ENCODE data around the gene CCDC92. TPM values are rescaled to one million over a fixed set of nuclear protein-coding genes. Genes with fewer than 3 reads are reported as not detected.
"Not testable (repeated sequence)": the region's sequence is repeated elsewhere in the genome, so short reads cannot be mapped to it uniquely, and the experiment has no call there.

Gene CCDC92
- total RNA-seq, 2 experiments from 2014 or later, result 11.5 to 12.7 TPM

DNA sequence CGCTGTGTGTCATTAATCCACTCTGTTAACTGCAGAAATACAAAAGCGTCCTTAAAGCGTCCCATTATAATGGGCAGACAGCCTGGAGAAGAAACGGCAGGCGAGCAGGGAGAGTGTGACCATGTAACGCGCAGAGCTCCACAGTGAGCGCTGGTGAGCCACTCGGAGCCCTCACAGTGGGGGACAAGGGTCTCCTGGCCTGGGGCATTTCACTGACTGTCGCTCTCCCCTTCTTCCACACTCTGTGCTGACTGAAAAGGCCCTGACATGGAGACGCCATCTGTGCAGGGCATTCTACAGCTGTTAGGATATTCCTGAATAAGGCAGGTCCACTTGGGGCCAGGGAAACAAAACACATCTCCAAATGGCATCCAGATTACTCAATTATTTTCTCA, 24.2 kb downstream of the CCDC92 start:
- Mint-ChIP-seq H3K27ac (no peak overlapping the region), H3K27me3 (no peaks in the 10 kb centered on the region), H3K4me1 (ENCODE audit: low read depth) (peaks cover 4% of the 10 kb centered on the region), H3K9me3 (no peaks in the 10 kb centered on the region), H3K4me3 (no peak overlapping the region), H3K36me3 (ENCODE audit: low read depth) (peaks cover 20% of the 10 kb centered on the region)
- POLR2A ChIA-PET, result no interaction called here
- no peak for DNase-seq
- TF ChIP-seq, protein P1, sequence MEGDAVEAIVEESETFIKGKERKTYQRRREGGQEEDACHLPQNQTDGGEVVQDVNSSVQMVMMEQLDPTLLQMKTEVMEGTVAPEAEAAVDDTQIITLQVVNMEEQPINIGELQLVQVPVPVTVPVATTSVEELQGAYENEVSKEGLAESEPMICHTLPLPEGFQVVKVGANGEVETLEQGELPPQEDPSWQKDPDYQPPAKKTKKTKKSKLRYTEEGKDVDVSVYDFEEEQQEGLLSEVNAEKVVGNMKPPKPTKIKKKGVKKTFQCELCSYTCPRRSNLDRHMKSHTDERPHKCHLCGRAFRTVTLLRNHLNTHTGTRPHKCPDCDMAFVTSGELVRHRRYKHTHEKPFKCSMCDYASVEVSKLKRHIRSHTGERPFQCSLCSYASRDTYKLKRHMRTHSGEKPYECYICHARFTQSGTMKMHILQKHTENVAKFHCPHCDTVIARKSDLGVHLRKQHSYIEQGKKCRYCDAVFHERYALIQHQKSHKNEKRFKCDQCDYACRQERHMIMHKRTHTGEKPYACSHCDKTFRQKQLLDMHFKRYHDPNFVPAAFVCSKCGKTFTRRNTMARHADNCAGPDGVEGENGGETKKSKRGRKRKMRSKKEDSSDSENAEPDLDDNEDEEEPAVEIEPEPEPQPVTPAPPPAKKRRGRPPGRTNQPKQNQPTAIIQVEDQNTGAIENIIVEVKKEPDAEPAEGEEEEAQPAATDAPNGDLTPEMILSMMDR (IDR thresholded peaks at IDR 0.05), result no peak
- H3K4me3 ChIP-seq (ENCODE audit: low read length), result no peak overlapping the region
- no peaks in the 10 kb centered on the region for H3K27me3 ChIP-seq (ENCODE audit: control insufficient read depth in 1 of 2, insufficient read depth in 2 of 2, low read length in 2 of 2)
- no peaks in the 10 kb centered on the region for H3K4me1 ChIP-seq (ENCODE audit: insufficient read depth, low read length)
- H3K9me3 ChIP-seq (ENCODE audit: control insufficient read depth in 1 of 2, insufficient read depth in 1 of 2, low read length in 2 of 2), result no peaks in the 10 kb centered on the region
- CTCF ChIA-PET, result interaction anchor here (1.2 kb wide), 1 partner anchor 43 kb away, joined by 3 read pairs; no protein-coding TSS in a partner anchor
- intact Hi-C loops (cut with DNase I, micrococcal nuclease), result no loop called here
- no peak overlapping the region for H3K27ac ChIP-seq (ENCODE audit: low read depth in 1 of 2, low read length in 2 of 2)
- H3K36me3 ChIP-seq (ENCODE audit: insufficient read depth, low read length), result peaks cover 28% of the 10 kb centered on the region
- ATAC-seq (ENCODE audit: poor library complexity), result no peak

DNA sequence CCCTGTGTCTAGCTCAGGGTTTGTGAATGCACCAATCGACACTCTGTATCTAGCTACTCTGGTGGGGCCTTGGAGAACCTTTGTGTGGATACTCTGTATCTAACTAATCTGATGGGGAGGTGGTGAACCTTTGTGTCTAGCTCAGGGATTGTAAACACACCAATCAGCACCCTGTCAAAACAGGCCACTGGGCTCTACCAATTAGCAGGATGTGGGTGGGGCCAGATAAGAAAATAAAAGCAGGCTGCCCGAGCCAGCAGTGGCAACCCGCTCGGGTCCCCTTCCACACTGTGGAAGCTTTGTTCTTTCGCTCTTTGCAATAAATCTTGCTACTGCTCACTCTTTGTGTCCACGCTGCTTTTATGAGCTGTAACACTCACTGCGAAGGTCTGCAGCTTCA, 25.1 kb downstream of the CCDC92 start:
- H3K9me3 Mint-ChIP-seq; H3K27me3 ChIP-seq (ENCODE audit: control insufficient read depth in 1 of 2, insufficient read depth in 2 of 2, low read length in 2 of 2); H3K27ac Mint-ChIP-seq; DNase-seq; H3K27me3 Mint-ChIP-seq; H3K4me1 ChIP-seq (ENCODE audit: insufficient read depth, low read length); ATAC-seq (ENCODE audit: poor library complexity); intact Hi-C loops (cut with DNase I, micrococcal nuclease); H3K4me3 ChIP-seq (ENCODE audit: low read length); H3K4me1 Mint-ChIP-seq (ENCODE audit: low read depth); H3K27ac ChIP-seq (ENCODE audit: low read depth in 1 of 2, low read length in 2 of 2); H3K4me3 Mint-ChIP-seq; H3K9me3 ChIP-seq (ENCODE audit: control insufficient read depth in 1 of 2, insufficient read depth in 1 of 2, low read length in 2 of 2): not testable (repeated sequence)
- peaks cover 34% of the 10 kb centered on the region for H3K36me3 ChIP-seq (ENCODE audit: insufficient read depth, low read length)
- POLR2A ChIA-PET, result interaction anchor here (1.5 kb wide), 1 partner anchor 10 kb away, joined by 3 read pairs; no protein-coding TSS in a partner anchor
- peaks cover 24% of the 10 kb centered on the region for H3K36me3 Mint-ChIP-seq (ENCODE audit: low read depth)
- CTCF ChIA-PET, result interaction anchor here (1.1 kb wide), 1 partner anchor 36 kb away, joined by 3 read pairs; no protein-coding TSS in a partner anchor

DNA sequence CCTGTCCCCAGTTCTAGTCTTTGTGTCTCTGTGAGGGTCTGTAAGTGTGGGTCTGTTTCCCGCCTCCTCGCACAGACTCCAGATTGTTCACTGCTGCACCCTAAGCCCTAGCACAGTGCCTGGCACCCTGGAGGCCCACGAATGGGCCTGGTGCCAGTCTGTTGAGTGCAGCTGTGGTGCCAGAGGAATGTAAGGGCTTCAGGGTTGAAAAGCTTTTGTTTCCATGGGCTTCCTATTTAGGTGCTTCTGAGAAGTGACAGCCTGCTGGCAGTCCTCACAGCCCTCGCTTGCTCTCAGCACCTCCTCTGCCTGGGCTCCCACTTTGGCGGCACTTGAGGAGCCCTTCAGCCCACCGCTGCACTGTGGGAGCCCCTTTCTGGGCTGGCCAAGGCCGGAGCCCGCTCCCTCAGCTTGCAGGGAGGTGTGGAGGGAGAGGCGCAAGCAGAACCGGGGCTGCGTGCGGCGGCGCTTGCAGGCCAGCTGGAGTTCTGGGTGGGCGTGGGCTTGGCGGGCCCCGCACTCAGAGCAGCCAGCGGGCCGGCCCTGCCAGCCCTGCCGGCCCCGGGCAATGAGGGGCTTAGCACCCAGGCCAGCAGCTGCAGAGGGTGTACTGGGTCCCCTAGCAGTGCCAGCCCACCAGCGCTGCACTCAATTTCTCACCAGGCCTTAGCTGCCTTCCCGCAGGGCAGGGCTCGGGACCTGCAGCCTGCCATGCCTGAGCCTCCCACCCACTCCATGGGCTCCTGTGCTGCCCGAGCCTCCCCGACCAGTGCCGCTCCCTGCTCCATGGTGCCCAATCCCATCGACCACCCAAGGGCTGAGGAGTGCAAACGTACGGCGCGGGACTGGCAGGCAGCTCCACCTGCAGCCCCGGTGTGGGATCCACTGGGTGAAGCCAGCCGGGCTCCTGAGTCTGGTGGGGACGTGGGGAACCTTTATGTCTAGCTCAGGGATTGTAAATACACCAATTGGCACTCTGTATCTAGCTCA, 25.8 kb downstream of the CCDC92 start:
- intact Hi-C loops (cut with DNase I, micrococcal nuclease); H3K27me3 ChIP-seq (ENCODE audit: control insufficient read depth in 1 of 2, insufficient read depth in 2 of 2, low read length in 2 of 2); H3K9me3 Mint-ChIP-seq; H3K27ac ChIP-seq (ENCODE audit: low read depth in 1 of 2, low read length in 2 of 2); H3K4me3 Mint-ChIP-seq; ATAC-seq (ENCODE audit: poor library complexity); H3K27ac Mint-ChIP-seq; H3K27me3 Mint-ChIP-seq; H3K4me1 ChIP-seq (ENCODE audit: insufficient read depth, low read length); H3K4me3 ChIP-seq (ENCODE audit: low read length); H3K9me3 ChIP-seq (ENCODE audit: control insufficient read depth in 1 of 2, insufficient read depth in 1 of 2, low read length in 2 of 2); H3K4me1 Mint-ChIP-seq (ENCODE audit: low read depth); DNase-seq: not testable (repeated sequence)
- POLR2A ChIA-PET, result interaction anchor here (1.5 kb wide), 1 partner anchor 9 kb away, joined by 3 read pairs; no protein-coding TSS in a partner anchor
- peaks cover 34% of the 10 kb centered on the region for H3K36me3 ChIP-seq (ENCODE audit: insufficient read depth, low read length)
- peaks cover 31% of the 10 kb centered on the region for H3K36me3 Mint-ChIP-seq (ENCODE audit: low read depth)
- CTCF ChIA-PET, result interaction anchor here (1.1 kb wide), 1 partner anchor 37 kb away, joined by 3 read pairs; no protein-coding TSS in a partner anchor

DNA sequence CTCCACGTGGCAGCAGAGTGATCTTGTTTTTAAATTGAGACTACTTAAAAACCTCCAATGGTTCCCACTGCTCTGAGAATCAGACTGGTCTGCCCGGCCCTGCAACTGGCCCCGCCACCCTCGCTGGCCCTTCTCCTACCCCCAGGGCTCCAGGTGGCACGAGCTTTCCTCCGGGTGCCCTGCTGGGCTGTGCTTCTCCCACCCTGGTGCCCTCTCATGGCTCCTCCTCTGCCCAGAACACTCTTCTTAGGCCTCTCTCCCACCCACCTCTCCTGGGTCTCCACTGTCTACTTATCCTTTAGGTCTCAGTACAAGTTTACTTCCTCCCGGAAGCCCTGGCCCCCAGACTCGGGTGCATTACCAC, 26.5 kb downstream of the CCDC92 start:
- DNase-seq (no peak), ATAC-seq (ENCODE audit: poor library complexity) (no peak)
- Histone ChIP-seq H3K27ac (ENCODE audit: low read depth in 1 of 2, low read length in 2 of 2) (no peak overlapping the region), H3K4me3 (ENCODE audit: low read length) (no peak overlapping the region), H3K27me3 (ENCODE audit: control insufficient read depth in 1 of 2, insufficient read depth in 2 of 2, low read length in 2 of 2) (no peaks in the 10 kb centered on the region), H3K36me3 (ENCODE audit: insufficient read depth, low read length) (peaks cover 35% of the 10 kb centered on the region), H3K9me3 (ENCODE audit: control insufficient read depth in 1 of 2, insufficient read depth in 1 of 2, low read length in 2 of 2) (peaks cover 5% of the 10 kb centered on the region in 2 experiments), H3K4me1 (ENCODE audit: insufficient read depth, low read length) (no peaks in the 10 kb centered on the region)
- H3K36me3 Mint-ChIP-seq (ENCODE audit: low read depth), result peaks cover 38% of the 10 kb centered on the region
- TF ChIP-seq, protein P1 (IDR thresholded peaks at IDR 0.05), result no peak
- no peaks in the 10 kb centered on the region for H3K27me3 Mint-ChIP-seq
- H3K4me1 Mint-ChIP-seq (ENCODE audit: low read depth), result peaks cover 4% of the 10 kb centered on the region
- POLR2A ChIA-PET, result interaction anchor here (1.5 kb wide), 1 partner anchor 9 kb away, joined by 3 read pairs; no protein-coding TSS in a partner anchor
- no peak overlapping the region for H3K27ac Mint-ChIP-seq
- H3K9me3 Mint-ChIP-seq, result no peaks in the 10 kb centered on the region
- intact Hi-C loops (cut with DNase I, micrococcal nuclease), result no loop called here
- H3K4me3 Mint-ChIP-seq, result no peak overlapping the region
- CTCF ChIA-PET, result no interaction called here
